Globus pallidus (tissue), 1 donor: ENCODE results near the gene CFAP300.

Source experiments
- DNase-seq: peaks from one replicate; pipeline ENCODE4 v3.0.0-alpha.2; 2015; ENCODE audit warnings: low spot score

CFAP300 gene

DNA sequence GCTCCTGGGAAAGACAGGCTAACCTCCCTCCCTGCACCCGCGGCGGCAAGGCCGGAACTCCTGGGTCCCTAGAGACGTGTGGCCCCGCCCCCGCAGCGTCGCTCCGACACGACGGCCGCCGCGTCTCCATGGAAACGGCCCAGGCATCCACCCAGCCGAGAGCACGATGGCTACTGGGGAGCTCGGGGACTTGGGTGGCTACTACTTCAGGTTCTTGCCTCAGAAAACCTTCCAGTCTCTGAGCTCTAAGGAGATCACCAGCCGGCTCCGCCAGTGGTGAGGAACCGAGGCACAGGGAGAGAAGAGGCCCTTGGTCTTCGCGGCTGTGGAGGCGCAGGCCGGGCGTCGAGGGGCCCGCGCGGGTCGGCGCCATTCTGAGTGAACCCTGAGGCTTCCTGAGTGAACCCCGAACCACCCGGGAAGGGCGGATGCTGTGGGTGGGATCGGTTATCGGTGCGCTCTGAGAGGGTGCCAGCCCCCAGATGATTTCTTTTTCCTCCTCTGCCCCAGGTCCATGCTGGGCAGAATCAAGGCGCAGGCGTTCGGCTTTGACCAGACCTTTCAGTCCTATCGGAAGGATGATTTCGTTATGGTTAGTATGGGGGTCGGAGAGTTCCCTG, at the start of gene CFAP300:
TSS of gene CFAP300 (plus strand) at position 133 of the 620 bp plus-strand sequence. CDS start at position 167, 34 bp downstream.
- peak; percentile 20 for DNase-seq

DNA sequence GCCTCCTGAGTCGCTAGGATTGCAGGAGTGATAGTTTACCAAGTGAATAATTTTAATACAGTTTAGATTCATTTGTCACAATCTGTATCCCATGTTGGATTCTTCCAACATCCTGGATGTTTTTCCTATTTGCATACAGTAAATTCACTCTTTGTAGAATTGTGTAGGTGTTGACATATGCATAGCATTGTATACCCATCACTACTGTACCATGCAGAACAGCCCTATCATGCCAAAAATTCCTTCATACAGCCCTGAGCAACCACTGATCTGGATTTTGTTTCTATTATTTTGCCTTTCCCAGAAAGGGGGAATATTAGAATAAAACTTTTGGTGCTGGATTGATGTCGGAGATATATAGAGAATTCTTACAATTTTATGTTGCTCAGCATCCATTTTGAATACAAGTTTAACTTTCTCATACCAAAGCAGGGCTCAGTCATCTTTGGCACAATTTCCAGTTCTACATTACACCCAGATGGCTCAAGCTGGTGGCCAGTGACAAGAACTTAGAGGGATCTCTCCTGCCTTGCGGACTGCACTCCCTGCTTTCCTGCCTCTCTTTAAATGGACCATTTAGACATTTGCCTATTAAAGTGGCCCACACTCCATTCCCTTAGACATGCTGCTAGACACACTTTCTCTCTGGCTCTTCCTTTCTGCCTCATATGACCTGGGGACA, 45.4 kb upstream of the CFAP300 start:
- no peak for DNase-seq

DNA sequence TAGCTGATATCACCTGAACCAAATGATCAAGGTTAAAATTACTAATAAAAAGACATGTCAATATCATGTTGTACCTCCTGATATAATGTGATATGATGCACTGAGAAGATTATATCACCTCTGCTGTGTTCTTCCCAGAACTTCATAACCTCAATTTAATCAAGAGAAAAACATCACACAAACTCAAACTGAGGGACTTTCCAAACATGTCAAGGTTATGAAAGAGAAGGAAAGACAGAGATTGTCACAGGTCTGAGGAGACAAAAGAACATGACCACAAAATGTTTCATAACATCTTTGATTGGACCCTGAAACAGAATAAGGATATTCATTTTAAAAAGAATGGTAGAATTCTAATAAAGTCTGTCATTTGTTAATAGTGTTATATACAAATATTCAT, 43.0 kb upstream of the CFAP300 start:
- no peak for DNase-seq

DNA sequence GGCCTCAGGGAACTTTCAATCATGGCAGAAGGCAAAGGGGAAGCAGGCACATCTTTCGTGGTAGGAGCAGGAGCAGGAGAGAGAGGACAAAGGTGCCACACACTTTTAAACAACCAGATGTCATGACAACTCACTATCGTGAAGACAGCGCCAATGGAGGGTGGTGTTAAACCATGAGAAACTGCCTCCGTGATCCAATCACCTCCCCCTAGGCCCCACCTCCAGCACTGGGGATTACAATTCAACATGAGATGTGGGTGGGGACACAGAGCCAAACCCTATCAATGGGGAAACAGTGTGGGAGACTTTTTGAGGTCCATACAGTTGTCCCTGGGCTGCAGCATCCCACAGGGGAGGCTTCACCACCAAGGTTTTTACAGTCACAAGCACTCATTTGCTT, 41.9 kb upstream of the CFAP300 start:
- no peak for DNase-seq

DNA sequence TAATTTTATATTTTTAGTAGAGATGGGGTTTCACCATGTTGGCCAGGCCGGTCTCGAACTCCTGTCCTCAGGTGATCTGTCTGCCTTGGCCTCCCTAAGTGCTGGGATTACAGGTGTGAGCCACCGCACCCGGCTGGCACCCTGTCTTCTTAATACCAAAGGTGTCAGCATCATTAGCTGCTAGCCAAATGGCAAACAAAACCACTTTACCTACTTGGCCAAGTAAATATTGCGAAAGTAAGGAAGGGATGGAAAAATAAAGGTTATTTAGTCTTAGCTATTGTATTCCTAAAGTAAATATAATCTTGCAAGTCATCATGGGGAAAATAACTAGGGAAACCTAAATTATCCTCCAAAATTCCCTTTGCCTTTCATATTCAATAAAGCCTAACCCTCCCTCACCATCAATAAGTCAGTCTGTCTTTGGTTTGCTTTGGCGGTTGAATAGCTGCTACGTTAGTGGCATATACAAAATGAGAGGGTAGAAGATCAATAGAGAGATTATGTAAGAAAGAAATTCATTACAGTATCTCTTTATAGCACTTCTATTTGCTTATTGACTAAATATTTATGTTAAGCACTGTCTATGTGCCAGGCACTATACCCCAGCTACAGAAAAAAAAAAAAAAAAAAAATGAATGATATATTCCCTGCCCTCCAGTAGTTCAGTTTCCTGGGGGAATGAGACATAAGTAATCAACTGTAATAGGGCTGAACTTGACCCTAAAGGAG, 40.2 kb upstream of the CFAP300 start:
- no peak for DNase-seq

DNA sequence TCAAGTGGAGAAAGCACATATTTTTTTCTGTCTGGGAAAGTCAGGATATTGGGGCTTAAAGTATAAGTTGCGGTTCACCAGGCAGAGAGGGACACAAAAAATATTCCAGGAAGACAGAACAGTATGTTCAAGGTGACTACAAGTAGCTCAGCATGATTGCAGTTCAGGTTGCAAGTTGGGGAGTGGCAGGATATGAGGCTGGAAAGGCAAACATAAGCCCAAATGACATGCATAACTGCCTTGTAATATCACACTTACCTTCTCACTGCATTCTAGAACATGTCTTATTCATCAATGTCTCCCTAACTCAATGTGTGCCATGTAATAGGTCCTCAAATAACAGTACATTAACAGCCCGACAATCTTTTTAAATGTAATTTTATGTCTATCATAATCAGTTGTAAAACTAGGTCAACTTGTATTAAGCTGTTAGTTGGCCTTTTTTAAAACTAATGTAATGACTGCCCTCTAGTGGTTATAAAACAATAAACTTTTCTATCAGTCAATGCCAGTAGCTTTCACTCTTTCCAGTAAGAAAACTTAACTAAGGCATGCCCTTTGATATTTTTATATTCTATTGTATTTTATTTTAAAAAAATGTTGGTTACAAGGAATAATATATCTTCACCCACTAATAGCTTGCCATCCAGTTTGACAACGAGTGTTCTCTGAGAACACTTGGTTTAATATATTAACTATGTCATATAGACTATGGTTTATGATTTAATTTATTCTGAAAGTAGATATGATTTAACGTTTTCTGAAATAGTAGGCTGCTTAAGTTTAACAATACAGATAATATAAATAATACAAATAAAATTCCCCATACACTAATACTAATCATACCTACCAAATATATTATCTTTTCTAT, 39.4 kb upstream of the CFAP300 start:
- DNase-seq = peak; percentile 47

DNA sequence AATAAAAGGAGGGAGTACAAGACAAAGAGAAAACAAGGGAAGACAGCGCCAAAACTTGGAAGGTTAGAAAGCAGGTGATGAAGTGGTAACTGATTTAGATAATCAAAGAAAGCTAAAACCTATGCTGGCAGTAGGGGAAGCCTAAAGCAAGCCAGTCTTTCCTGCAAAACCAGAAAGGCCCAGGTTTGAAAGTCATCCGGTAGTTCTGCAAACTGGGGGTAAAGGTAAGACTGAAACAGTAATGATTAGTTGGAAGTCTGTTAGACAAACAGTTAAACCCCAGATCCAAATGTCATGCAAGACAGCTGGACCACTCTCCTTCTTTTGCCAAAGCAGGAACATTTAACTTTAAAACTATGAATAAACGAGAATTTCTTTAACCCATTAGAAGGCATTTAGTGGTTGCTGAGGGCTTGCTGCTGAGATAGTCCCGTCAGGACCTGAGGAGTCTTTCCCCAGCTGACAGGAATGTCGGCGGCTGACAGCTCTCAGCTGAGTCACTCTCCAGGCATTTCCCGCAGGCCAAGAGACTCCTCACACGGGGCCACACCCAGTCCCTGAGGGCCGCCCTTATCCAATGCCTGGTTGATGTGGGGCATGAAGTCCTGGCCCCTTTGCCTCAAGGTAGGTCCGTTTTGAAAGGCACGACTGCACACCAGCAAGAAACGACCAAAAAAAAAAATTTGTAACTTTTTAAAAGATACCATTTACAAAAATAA, 36.3 kb upstream of the CFAP300 start:
- DNase-seq = no peak

DNA sequence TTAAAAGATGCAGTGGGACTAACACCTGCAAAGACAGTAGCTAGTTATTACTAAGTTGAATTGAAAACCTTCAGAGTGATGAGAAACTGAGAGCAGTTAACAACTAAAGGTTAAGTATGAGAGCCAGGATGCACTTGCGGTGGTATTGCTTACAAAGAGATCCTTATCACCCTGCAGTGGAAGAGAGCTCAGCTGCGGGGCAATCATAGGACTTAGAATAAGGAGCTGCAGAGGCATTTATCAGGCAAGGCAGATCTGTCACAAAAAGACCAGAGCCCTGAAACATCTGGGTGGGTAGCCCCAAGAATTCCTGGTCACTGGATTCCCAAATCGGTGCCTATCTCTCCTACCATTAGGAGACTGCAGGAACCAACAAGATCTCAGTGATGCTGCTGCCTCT, 34.3 kb upstream of the CFAP300 start:
- no peak for DNase-seq

DNA sequence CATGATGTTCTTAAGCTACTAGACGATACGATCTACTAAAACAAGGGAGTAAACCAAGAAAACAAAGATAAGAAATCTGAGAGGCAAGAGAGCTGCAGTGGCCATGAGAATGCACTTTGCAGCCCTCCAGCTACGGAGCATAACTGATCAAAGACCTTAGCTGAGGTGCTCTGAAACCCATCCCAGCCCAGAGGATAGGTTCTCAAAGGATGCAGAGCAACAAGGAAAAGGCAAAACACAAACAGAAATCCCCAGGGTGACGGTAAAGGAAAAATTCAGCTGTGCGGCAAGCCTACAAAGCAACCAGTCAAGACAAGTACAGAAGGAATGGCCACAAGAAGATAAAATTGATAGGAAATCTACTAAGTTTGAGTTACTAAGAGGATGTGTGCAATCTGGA, 32.5 kb upstream of the CFAP300 start:
- no peak for DNase-seq

DNA sequence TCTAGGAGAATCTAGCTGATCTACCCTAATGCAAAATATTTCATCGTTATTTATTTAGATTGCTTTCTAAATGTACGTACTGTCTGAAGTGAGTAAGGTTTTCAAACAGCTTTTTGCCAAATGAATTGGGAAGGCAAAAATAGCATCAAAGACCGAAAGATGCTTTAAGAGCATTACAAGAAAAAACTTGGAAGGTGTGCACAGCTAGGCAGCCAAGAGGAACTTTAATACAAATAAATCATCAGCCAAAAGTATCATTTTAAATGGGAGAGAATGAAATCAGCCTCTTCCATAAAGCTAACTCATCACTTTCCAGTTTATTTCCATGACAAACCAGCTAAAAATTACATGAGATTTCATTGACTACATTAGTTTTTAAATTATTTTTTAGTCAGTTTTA, 30.2 kb upstream of the CFAP300 start:
- DNase-seq = no peak

DNA sequence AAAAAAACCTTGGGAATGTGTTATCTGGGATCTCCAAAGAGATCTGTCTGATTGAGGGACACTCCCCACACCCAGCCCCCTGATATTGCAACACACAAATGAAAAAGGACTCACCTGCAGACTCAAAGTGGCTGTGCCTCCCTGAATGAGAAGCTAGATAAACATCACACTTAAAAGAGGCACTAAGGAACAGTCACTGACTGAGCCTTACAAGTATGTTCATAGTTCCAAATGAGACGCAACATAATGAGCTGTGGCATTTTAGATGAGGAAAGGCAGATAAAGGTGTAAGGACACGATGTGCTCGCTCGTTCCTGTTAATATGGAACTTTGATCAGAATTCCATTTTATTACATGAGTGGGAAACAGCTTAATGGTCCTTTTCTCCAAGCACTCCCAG, 21.0 kb upstream of the CFAP300 start:
- DNase-seq = no peak

DNA sequence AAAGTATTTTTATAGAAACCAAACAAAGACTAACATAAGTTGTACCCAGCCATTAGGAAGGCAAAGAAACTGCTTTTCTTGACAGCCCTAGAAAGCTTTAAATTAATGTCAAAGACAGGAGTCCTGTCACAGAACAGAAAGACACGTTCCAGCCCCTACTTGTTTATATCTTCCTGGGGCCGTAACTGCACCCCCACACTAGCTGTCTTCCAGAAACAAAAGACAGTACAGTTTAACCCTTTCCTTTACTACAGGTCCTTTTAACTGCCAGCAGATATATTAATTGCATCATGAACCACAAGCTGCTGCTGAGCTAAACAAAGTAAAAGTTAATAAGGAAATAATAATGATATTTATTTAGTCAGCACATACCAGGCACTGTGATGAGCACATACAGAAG, 20.3 kb upstream of the CFAP300 start:
- no peak for DNase-seq

DNA sequence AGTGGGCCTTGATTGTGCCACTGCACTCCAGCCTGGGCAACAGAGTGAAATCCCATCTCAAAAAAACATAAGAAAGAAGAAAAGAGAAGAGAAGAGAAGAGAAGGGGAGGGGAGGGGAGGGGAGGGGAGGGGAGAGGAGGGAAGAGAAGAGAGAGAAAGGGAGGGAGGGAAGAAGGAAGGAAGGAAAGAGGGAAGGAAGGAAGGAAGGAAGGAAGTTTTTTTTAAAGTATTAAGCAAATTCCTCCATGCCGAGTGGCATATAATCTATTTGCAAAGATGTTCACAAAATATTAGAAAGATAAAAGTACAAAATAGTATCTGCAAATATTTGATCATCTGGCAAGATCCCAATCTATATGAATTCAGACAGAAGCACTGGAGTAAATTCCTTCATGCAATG, 10.5 kb upstream of the CFAP300 start:
- no peak for DNase-seq

DNA sequence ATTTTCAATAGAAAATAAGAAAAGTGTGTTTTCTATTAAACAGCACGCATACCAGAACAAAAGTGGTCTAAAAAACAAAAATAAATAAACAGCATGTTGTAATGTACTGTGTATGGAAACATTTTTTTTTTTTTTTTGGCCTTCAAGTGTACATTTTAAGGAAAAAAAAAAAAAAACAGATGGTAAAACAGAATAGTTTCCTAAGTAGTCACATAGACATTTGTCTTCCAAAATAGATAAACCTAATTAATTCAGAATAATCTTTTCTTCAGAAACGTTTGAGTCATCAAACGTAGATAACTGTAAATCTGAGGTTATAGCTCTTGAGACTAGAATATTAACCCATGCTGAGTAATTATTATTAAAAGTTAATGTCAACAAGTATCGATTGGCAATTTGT, 396 bp upstream of the CFAP300 start:
- DNase-seq = no peak

DNA sequence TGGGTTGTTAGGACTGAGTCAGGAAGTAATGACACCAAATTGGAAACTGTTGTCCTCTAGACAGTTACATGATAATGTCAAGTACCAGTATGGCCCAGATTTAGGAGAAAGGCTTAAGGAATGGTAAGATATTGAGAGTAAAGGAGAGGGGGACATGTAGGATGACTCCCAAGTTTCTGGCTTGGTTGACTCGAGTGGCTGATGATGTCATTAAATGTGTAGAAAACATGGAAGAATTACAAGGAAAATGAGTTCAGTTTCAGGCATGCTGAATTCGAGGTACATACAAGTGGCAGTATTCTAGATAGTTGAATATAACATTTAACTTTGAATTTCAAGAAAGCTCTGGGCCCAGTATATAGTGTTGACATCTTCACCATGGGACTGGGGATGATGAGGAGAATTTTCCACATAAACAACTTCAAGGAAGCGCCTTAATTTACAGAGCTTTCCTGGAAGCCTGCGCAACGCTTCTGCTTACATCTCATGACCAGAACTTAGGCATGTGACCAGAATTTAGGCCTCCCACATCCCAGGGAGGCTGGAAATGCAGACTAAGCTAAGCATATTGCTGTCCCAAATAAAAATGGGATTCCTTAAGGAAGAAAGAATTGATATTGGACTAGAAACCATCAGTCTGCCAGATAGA, 3.8 kb downstream of the CFAP300 start:
- no peak for DNase-seq

DNA sequence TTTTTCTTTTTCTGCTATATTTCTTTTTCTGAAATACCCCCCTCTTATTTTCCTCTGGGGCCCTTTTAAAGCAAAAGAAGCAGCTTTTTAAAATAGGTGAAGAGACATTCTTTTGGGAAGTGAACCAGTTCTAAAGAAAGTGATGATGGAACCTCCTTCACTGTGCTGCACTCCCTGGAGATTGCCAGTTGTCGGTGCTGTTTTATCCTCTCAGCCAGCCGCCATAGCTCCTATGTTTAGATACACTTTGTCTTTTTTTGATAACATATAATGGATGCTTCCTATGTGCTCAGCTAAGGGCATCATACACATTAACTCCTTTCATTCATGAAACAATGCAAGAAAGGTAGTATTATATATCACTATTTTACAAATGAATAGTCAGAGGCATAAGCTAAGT, 14.0 kb downstream of the CFAP300 start:
- no peak for DNase-seq

DNA sequence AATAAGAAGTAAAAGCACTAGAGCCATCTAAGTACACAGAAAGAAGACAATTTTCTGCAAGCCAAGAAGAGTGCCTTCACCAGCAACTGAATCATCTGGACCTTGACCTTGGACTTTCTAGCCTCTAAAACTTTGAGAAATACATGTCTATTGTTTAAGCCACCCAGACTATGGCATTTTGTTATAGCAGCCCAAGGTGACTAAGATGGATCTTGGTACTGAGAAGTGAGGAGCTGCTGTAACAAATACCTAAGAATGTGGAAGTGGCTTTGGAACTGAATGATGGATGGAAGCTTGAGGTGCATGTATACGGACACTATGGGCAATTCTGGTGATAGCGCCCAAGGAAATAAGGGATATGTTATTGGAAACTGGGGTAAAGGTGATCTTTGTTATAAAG, 14.9 kb downstream of the CFAP300 start:
- no peak for DNase-seq

DNA sequence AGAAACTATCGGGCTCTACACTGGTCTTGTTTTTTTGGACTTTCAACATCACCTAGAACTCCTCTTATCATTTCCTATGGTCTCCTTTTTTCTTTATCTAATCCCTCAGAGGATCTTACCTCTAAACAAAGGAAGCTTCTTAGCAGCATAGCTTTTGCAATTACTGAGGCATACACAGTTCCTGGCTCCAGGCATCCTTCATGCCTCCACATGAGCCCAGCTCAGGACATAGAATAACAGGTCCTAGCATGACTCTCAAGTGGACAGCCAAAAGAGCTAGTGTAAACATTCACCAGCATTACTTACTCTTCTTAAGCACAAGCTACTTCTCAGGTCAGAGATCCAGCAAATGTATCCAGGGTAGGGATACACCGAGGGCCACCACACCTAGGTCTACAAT, 17.1 kb downstream of the CFAP300 start:
- DNase-seq = no peak

DNA sequence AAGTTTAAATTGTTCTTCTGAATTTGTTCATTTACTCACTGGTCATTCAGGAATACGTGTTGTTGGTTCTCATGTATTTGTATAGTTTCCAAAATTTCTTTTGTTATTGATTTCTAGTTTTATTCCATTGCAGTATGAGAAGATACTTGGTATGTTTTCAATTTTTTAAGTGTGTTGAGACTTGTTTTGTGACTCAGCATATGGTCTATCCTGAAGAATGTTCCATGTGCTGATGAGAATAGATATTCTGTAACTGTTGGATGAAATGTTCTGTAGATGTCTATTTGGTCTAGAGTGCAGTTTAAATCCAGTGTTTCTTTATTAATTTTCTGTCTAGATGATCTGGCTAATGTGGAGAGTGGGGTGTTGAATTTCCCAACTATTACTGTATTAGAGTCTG, 23.5 kb downstream of the CFAP300 start:
- DNase-seq = no peak

DNA sequence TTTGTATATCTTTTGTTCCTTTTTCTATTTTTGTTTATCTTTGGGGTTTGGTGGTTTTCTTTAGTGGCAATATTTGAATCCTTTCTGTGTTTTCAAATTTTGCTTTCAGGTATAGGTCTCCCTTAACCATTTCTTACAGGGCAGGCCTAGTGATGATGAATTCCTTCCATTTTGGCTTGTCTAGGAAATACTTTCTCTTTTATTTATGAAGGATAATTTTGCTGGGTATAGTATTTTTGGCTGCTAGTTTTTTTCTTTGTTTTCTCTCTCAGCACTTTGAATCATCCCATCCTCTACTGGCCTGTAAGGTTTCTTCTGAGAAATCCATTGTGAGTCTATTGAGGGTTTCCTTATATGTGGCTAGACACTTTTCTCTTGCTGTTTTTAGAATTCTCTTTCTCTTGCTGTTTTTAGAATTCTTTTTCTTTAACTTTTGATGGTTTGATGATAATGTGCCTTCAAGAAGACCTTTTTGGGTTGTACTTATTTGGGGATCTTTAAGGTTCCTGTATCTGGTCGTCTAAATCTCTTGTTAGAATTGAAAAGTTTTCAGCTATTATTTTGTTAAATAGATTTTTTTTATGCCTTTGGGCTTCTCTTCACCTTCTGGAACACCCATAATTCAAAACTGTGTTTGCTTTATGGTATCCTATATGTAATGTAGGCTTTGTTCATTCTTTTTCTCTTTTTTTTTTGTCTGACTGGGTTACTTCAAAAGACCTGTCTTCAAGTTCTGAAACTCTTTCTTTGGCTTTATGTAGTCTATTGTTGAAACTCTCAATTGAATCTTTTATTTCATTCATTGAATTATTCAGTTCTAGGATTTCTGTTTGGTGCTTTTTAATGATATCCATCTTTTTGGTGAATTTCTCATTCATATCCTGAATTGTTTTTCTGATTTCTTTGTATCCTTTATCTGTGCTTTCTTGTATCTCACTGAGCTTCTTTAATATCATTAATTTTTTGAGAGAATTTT, 24.5 kb downstream of the CFAP300 start:
- no peak for DNase-seq
